Mucosa of descending colon (tissue), 3 donors: Measurements from ENCODE around the gene CEP63. TPM values are rescaled to one million over a fixed set of nuclear protein-coding genes. Genes with fewer than 3 reads are reported as not detected.

Experiments
- ATAC-seq: fragments of 200-7000 bp; cut with Tn5 transposase; one replicate; pipeline ENCODE4 v1.9.1; 2020; ENCODE audit warnings: mild to moderate bottlenecking, moderate library complexity
- DNase-seq, 3 donors: peaks; one replicate each; pipeline ENCODE4 v3.0.0-alpha.2; 2020
- H3K36me3 ChIP-seq: fragments of 200-600 bp; one replicate; pipeline ENCODE4 v1.8.0; 2021; ENCODE audit warnings: low read depth, mild to moderate bottlenecking
- H3K4me1 ChIP-seq: fragments of 200-600 bp; one replicate; pipeline ENCODE4 v1.8.0; 2021; ENCODE audit warnings: low read depth, mild to moderate bottlenecking
- H3K4me3 ChIP-seq: fragments of 200-600 bp; one replicate; pipeline ENCODE4 v1.8.0; 2021; ENCODE audit warnings: mild to moderate bottlenecking
- H3K9me3 ChIP-seq: fragments of 200-600 bp; one replicate; pipeline ENCODE4 v1.8.0; 2021; ENCODE audit warnings: mild to moderate bottlenecking
- CTCF ChIP-seq: fragments of 200-600 bp; IDR thresholded peaks from one replicate; pipeline ENCODE4 v1.8.0; 2022; ENCODE audit warnings: antibody characterized with exemption, mild to moderate bottlenecking
- intact Hi-C, 2 donors: fragments of 100-400 bp; cut with DNase I in 1 of 2; cut with micrococcal nuclease in 1 of 2; formaldehyde crosslinking; loops; one replicate each; pipeline versions ENCODE4 v1.11.0 to v1.11.1; 2022; cut with DNase I, micrococcal nuclease
- total RNA-seq, 3 donors: library from RNA; stranded (reverse); fragmentation: NEBNext Ultra II Directional in 2 of 3; extraction: Animal tissue kit (Norgen Biotek cat#: 25700) in 2 of 3; gene quantifications; one replicate each; pipeline versions ENCODE4 v1.2.1 to v1.2.4, GENCODE V29; 2021 to 2023
- donor health status: DM: no; HTN: no; CAD: no; lungs with moderate emphysema.
- donor health status: DM: no; HTN: no; CAD: no.
- donor health status: DM: no; HTN: yes; CAD: no.

Gene CEP63
- total RNA-seq, 3 donors from 2014 or later = 19.8 to 34.2 (median 19.8) TPM

GRCh38 chr3:134617608-134618477, 132.0 kb downstream of the CEP63 start:
- no peak overlapping the region for H3K4me3 ChIP-seq
- H3K36me3 ChIP-seq = no peaks in the 10 kb centered on the region
- DNase-seq (no peak), ATAC-seq (no peak)
- intact Hi-C loops = no loop called here
- TF ChIP-seq CTCF = no peak
- H3K9me3 ChIP-seq = no peaks in the 10 kb centered on the region
- no peaks in the 10 kb centered on the region for H3K4me1 ChIP-seq

GRCh38 chr3:134618478-134619300, 132.8 kb downstream of the CEP63 start:
- Histone ChIP-seq H3K4me3 (no peak overlapping the region), H3K4me1 (no peaks in the 10 kb centered on the region), H3K9me3 (no peaks in the 10 kb centered on the region), H3K36me3 (no peaks in the 10 kb centered on the region)
- intact Hi-C loops = no loop called here
- no peak for TF ChIP-seq CTCF
- no peak for ATAC-seq
- no peak for DNase-seq

GRCh38 chr3:134619301-134619615, 133.4 kb downstream of the CEP63 start:
- TF ChIP-seq CTCF = no peak
- no peak for ATAC-seq
- intact Hi-C loops = no loop called here

GRCh38 chr3:134619884-134620445, 134.1 kb downstream of the CEP63 start:
- DNase-seq = no peak
- TF ChIP-seq CTCF = no peak
- no peak for ATAC-seq
- no peak overlapping the region for H3K4me3 ChIP-seq
- intact Hi-C loops = no loop called here
- H3K36me3 ChIP-seq = no peaks in the 10 kb centered on the region
- H3K4me1 ChIP-seq = no peaks in the 10 kb centered on the region
- H3K9me3 ChIP-seq = no peaks in the 10 kb centered on the region

More at GRCh38 chr3:134619301-134619615, 133.4 kb downstream of the CEP63 start:
- no peak for DNase-seq
- H3K4me3 ChIP-seq = no peak overlapping the region
- no peaks in the 10 kb centered on the region for H3K36me3 ChIP-seq
- no peaks in the 10 kb centered on the region for H3K9me3 ChIP-seq
- no peaks in the 10 kb centered on the region for H3K4me1 ChIP-seq

GRCh38 chr3:134620476-134621115, 134.7 kb downstream of the CEP63 start:
- TF ChIP-seq CTCF = no peak
- no peaks in the 10 kb centered on the region for H3K4me1 ChIP-seq
- no peak overlapping the region for H3K4me3 ChIP-seq
- DNase-seq = no peak
- intact Hi-C loops = no loop called here
- H3K9me3 ChIP-seq = no peaks in the 10 kb centered on the region
- no peak for ATAC-seq
- no peaks in the 10 kb centered on the region for H3K36me3 ChIP-seq
